ENCODE data around the gene GARS1. TPM values are rescaled to one million over a fixed set of nuclear protein-coding genes. Genes with fewer than 3 reads are reported as not detected.
"Not testable (repeated sequence)": the region's sequence is repeated elsewhere in the genome, so short reads cannot be mapped to it uniquely, and the experiment has no call there.

GARS1 gene
- total RNA-seq, 1 experiment from 2014 or later: 274 TPM

GRCh38 chr7:30585675-30586074 lies 9.0 kb upstream of the GARS1 start:
- ChIA-PET CTCF (no interaction called here), POLR2A (ENCODE audit: unreplicated experiment) (no interaction called here)
- Histone ChIP-seq H3K9me3 (ENCODE audit: insufficient read depth, low read depth) (no peaks in the 10 kb centered on the region), H4K20me1 (ENCODE audit: insufficient read depth) (no peaks in the 10 kb centered on the region), H3K27ac (no peak overlapping the region), H3K4me2 (no peak overlapping the region), H3K4me1 (replicated peaks; ENCODE audit: insufficient read depth) (no peaks in the 10 kb centered on the region), H2AFZ (no peak overlapping the region), H3F3A (ENCODE audit: insufficient read depth, low read depth) (no peaks in the 10 kb centered on the region), H3K4me3 (no peak overlapping the region), H3K27me3 (ENCODE audit: insufficient read depth, low read depth) (no peaks in the 10 kb centered on the region), H3K79me2 (ENCODE audit: low read depth) (peaks cover 23% of the 10 kb centered on the region), H3K36me3 (ENCODE audit: low read depth) (peaks cover 25% of the 10 kb centered on the region), H3K9me2 (ENCODE audit: insufficient read depth) (no peaks in the 10 kb centered on the region)
- TF ChIP-seq CTCF (conservative IDR thresholded peaks at IDR 0.05): no peak
- TF ChIP-seq EZH2 (IDR thresholded peaks at IDR 0.05; ENCODE audit: low read depth): no peak
- no peak for DNase-seq
- intact Hi-C loops (cut with micrococcal nuclease; ENCODE audit: unreplicated experiment): no loop called here
- no TSS peak for BruUV-seq (replicated peaks)

GRCh38 chr7:30587547-30587946 lies 7.1 kb upstream of the GARS1 start:
- Histone ChIP-seq H3K36me3 (ENCODE audit: low read depth) (peaks cover 17% of the 10 kb centered on the region), H3K79me2 (ENCODE audit: low read depth) (peaks cover 41% of the 10 kb centered on the region)
- intact Hi-C loops (cut with micrococcal nuclease; ENCODE audit: unreplicated experiment); H3K4me1 ChIP-seq (replicated peaks; ENCODE audit: insufficient read depth); CTCF ChIA-PET; H3F3A ChIP-seq (ENCODE audit: insufficient read depth, low read depth); H2AFZ ChIP-seq; POLR2A ChIA-PET (ENCODE audit: unreplicated experiment); H3K9me2 ChIP-seq (ENCODE audit: insufficient read depth); H3K4me2 ChIP-seq; H3K4me3 ChIP-seq; H3K27ac ChIP-seq; BruUV-seq (replicated peaks); DNase-seq; H3K9me3 ChIP-seq (ENCODE audit: insufficient read depth, low read depth); H3K27me3 ChIP-seq (ENCODE audit: insufficient read depth, low read depth); H4K20me1 ChIP-seq (ENCODE audit: insufficient read depth): not testable (repeated sequence)

GRCh38 chr7:30589111-30589510 lies 5.6 kb upstream of the GARS1 start:
- H3K4me1 ChIP-seq (replicated peaks; ENCODE audit: insufficient read depth): no peaks in the 10 kb centered on the region; the same call in 1 of the 2 replicates
- H3K79me2 ChIP-seq (ENCODE audit: low read depth): peaks cover 54% of the 10 kb centered on the region
- H3K36me3 ChIP-seq (ENCODE audit: low read depth): peaks cover 8% of the 10 kb centered on the region; the same call in 1 of the 2 replicates
- 0 out of 2 replicates have a peak, but pooled peaks cover 6% of the 10 kb centered on the region for H3F3A ChIP-seq (ENCODE audit: insufficient read depth, low read depth)
- H3K4me2 ChIP-seq: no peak overlapping the region
- H3K27me3 ChIP-seq (ENCODE audit: insufficient read depth, low read depth): no peaks in the 10 kb centered on the region
- BruUV-seq (replicated peaks): no TSS peak
- no peak for DNase-seq
- no peaks in the 10 kb centered on the region for H3K9me2 ChIP-seq (ENCODE audit: insufficient read depth)
- no peaks in the 10 kb centered on the region for H4K20me1 ChIP-seq (ENCODE audit: insufficient read depth)
- TF ChIP-seq EZH2 (IDR thresholded peaks at IDR 0.05; ENCODE audit: low read depth): no peak
- TF ChIP-seq CTCF (conservative IDR thresholded peaks at IDR 0.05): no peak
- H3K4me3 ChIP-seq: no peak overlapping the region
- H3K27ac ChIP-seq: no peak overlapping the region
- intact Hi-C loops (cut with micrococcal nuclease; ENCODE audit: unreplicated experiment): no loop called here
- POLR2A ChIA-PET (ENCODE audit: unreplicated experiment): no interaction called here
- H3K9me3 ChIP-seq (ENCODE audit: insufficient read depth, low read depth): no peaks in the 10 kb centered on the region
- no peak overlapping the region for H2AFZ ChIP-seq
- CTCF ChIA-PET: no interaction called here

- Histone ChIP-seq H3K9me2 (ENCODE audit: insufficient read depth) (no peaks in the 10 kb centered on the region), H3K4me3 (peak overlapping the region; percentile 77), H3F3A (ENCODE audit: insufficient read depth, low read depth) (peaks cover 21% of the 10 kb centered on the region; the same call in 1 of the 2 replicates), H3K4me1 (replicated peaks; ENCODE audit: insufficient read depth) (peaks cover 22% of the 10 kb centered on the region), H3K4me2 (peak overlapping the region; percentile 84), H3K27me3 (ENCODE audit: insufficient read depth, low read depth) (no peaks in the 10 kb centered on the region), H3K9me3 (ENCODE audit: insufficient read depth, low read depth) (no peaks in the 10 kb centered on the region), H4K20me1 (ENCODE audit: insufficient read depth) (peaks cover 30% of the 10 kb centered on the region), H2AFZ (peak overlapping the region; percentile 91), H3K27ac (peak overlapping the region; percentile 83), H3K36me3 (ENCODE audit: low read depth) (peaks cover 35% of the 10 kb centered on the region), H3K79me2 (ENCODE audit: low read depth) (peaks cover 90% of the 10 kb centered on the region)
- POLR2A ChIA-PET (ENCODE audit: unreplicated experiment): interaction anchor here (0.5 to 0.6 kb wide), 2 partner anchors 44 to 252 kb away, joined by 4 to 7 read pairs; no protein-coding TSS in a partner anchor
- TF ChIP-seq CTCF (conservative IDR thresholded peaks at IDR 0.05) (no peak), EZH2 (IDR thresholded peaks at IDR 0.05; ENCODE audit: low read depth) (no peak)
- BruUV-seq (replicated peaks): TSS peak; percentile 83
- CTCF ChIA-PET: no interaction called here
- DNase-seq: peak in 1 of 2 experiments; percentile 32
- intact Hi-C loops (cut with micrococcal nuclease; ENCODE audit: unreplicated experiment): loop anchor here (2.0 to 10.0 kb wide), 2 partner anchors 43 to 89 kb away; partner anchors contain the start of gene GGCT
Measured at GRCh38 chr7:30594048-30594539, 584 bp upstream of the GARS1 start.
